Inflammatory macrophage treated with lipopolysaccharide for 1 hour (primary cell): ENCODE results near the gene ADM.

Experiments
- DNase-seq, 2 donors: peaks; one replicate each; pipeline ENCODE4 v3.0.0-alpha.2; 2020 to 2022

ADM gene

DNA sequence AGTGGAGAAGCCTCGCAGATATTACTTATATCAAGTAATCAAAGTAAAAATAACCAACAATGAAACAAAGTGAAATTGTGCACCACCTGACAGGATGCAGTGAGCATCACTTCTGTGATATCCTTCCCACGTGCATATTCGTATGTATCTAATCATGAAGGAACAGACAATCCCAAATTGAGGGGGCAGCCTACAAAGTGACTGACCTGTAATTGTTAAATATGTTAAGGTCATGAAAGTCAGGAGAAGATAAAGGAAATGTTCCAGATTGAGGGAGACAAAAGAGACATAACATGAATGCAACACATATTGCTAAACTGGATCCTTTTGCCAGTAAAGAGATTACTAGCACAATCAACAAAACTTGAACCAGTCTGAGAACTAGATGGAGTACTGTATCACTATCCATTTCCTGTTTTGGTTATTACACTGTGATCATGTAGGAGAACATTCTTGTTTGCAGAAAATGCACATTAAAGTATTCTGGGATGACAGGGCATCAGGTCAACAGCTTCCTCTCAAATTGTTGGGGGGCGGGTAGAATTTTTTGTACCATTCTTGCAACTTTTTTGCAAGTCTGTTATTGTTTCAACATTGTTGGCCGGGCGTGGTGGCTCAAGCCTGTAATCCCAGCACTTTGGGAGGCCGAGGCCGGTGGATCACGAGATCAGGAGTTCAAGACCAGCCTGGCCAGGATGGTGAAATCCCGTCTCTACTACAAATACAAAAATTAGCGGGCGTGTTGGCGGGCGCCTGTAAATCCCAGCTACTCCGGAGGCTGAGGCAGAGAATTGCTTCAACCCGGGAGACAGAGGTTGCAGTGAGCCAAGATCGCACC lies 12.9 kb upstream of the ADM start:
- no peak for DNase-seq

DNA sequence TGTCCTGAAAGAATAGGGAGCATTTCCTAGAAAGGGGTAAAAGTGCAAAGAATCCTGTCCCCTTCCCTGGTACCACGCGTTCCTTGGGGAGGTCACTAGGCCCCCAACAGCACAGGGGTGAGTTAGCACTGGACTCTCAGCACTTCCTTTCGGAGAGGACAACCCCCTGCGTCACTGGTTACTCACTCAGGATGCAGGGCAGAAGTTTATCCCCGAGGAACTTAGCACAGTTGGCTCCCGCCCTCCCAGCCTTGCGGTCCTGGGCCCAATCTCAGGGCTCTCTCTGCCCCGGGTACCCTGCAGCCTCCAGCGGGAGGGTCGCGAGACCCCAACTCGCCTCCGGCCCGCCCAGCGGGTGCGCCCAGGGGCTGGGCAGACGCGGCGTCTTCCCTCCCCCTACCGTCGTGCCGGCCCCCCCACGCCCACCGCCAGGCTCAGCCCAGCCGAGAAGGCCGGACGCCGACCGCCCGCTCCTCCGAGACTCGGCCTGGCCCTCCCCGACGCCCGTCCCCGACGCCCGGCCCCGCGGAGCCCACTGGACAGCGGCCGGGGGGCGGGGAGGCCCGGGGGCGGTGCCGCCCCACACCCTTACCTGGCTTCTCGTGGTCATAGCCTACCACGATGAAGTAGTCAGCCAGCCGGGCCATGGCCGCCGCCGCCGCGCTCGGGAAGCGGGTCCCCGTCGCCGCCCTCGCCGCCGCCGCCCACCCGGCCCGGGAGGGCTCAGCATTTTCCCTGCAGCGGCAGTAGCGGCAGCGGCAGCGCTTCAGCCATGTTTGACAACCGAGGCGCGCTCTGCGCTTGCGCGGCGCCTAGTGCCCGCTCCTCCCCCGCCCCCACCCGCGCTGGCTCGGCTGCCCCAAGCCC lies 11.2 kb upstream of the ADM start, which contains the start of gene SBF2:
Gene SBF2, minus strand, starts transcription at position 797 of the 867 bp plus-strand sequence. Its CDS starts 150 bp downstream, at position 647.
- DNase-seq, result peak; percentile 86 to 89

DNA sequence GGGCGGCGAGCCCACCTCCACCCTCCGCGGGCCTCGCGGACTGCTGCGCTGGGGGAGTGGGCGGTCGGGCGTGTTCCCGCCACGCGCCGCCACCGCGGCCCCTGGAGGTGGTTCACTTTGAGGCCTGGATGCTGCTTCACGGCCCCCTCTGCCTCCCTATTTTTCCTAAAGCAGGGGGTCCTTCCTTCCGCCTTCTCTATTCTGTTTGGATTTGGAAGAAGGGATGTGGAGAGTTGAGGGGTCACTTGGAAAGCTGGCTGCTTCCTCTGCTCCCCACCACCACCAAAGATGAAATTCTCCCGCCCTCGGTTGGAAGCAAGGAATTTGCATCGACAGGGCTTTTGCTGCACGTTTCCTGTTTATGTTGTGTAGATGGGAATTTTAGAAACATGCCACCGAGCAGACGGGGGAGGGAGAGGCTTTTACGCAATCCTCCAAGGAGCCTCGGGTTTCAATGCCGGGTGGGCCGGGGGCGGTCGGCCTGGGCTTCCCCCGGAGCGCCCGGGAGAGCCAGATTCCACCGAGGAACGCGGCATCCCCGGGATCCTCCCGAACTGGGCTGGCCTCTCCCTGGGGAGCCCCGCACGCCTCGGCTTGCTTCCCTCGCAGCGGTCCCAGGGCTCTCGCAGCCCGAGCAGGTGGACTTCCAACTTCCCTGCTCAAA lies 10.5 kb upstream of the ADM start:
- peak; percentile 78 to 93 for DNase-seq

DNA sequence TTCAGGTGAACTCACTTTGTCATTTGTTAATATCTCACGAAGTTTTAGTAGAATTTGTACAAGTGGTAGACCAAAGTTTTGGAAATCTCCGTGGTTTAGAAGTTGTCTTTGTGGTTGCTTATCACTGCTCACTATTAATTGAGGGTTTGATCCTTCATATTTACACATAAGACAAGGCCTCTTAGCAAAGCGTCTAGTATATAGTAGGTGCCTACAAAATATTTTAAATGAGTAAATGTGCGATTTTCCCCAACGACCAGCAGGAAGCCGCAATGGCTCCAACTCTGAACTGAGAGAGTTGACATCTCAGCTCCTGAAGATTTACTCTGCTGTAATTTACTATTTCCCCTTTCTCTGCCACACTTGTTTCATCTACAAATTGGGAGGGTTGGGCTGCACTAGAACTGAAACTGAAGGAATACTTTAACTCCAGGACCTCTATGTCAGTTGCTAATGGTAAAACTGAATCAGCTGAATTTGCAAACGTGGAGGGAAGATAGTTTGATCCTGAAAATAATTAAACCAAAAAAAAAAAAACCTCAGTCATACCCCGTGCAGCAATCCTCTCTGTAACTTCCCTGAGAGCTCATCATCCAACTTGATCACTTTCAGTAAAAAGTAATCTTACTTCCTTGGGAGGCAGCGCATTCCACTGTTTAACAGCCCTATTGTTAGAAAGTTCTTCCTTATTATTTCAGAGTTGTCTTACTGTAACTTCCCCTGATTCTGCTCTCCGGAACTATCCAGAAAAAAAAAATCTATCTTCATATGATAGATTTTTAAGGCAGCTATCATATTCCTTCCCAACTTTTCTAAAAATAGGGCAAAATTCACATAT lies 9.6 kb upstream of the ADM start:
- peak; percentile 63 to 66 for DNase-seq

DNA sequence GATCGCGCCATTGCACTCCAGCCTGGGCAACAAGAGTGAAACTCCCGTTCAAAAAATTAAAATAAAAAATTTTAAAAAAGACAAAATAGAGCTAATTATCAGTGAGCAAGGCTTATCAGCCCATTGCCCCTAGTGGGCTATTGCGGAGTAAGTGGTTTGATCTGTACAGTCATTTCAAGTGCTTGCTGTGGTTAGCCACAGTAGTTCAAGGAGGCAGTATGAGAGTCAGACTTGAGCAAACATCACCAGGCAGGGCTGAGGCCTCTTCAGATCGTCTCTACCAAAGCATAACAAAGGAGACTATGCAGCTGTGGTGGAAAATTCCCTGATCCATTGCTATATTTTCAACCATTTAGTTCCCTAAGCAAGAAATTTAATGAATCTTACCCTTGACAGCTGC lies 6.5 kb upstream of the ADM start:
- DNase-seq, result no peak

GRCh38 chr11:10301656-10302358 lies 3.1 kb upstream of the ADM start:
- DNase-seq, result no peak

DNA sequence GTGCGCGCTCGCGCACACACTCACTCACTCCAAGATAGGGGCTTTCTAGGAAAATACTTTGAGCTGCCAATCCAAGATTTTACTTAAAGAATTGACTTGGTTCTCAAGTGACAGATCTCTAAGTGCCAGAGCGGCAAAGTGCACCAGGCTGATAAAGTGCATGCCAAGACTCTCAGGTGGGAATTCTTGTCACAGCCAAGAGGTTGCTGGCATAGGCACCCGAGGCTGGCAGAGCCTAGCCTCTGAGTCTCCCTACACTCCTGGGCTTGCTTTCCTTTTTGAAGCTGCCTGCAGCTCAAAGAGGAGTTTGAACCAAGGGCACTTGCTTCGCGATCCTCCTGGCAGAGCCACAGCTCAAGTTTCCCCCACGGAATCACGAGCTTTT lies 2.5 kb upstream of the ADM start:
- DNase-seq, result no peak

DNA sequence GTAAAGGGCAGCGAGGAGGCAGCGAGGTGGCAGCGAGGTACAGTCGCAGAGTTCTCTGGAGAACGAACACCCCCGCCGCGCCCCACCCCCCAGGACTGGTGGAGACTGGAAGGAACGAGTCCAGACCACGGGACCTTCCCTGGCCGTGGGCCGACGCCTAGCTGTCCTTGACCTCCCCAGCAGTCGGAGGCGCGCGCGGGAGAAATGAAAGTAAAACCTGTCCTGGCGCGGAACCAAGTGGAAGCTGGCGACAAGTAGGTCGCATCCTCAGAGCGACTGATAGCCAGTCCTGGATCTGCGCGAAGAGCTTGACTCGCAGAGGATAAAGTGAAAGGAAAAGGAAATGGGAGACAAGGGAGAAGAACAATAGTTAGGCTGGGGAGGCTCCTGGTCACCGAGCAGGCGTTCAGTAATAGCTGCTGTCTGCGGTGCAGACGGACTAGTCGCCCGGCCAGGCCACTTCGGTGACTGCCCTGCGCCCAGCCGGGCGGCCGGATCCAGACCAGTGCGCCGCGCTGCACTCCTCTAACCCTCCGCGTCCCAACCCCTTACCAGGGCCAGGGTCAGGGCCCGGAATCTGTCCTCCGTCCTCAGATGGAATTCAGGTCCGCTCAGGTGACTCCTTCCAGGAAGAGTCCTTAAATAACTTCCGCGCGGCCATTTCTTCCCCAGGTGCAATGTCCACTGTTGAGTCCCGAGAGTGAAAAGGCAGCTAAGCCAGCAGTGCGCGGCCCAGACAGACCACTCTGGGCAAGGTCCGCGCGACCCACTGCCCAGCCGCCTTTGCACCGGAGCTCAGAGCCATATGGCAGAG lies 1.9 kb upstream of the ADM start:
- peak; percentile 91 for DNase-seq

DNA sequence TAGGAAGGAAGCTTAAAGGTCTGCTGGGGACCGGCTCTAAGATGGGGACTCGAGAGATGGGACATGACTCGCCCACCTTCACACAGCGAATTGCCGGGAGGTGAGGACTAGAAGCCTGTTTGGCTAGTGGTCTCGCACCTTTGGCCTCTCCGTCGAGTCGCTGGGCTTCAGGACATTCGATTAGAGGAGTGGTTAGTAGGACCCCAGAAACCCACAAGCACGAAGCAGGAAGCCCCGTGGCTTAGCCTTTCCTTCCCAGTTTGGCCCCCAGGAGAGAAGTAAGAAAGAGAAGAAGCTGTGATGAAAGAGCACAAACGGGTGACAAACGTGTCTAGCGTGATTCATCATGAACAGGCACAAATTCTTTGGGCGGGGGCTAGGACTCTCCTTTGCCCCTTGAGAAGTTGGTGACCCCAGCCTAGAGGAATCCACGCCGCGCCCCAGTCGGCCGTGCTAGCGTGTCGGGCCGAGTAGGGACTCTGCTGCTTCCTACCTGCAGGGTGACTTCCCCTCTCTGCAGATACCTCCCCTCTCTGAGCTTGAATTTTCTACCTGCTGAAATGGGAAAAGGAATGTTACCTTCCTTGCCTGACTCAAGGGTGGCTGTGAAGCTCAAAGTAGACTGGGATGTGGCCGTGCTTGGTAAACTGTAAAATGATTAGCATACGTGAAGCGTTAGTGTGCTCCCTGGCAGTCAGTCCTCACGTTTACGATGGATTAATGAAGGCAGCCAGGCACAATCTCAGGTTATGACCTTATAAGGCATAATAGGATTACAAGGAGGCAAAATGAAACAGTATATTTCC lies 1.1 kb upstream of the ADM start:
- peak; percentile 78 to 81 for DNase-seq

DNA sequence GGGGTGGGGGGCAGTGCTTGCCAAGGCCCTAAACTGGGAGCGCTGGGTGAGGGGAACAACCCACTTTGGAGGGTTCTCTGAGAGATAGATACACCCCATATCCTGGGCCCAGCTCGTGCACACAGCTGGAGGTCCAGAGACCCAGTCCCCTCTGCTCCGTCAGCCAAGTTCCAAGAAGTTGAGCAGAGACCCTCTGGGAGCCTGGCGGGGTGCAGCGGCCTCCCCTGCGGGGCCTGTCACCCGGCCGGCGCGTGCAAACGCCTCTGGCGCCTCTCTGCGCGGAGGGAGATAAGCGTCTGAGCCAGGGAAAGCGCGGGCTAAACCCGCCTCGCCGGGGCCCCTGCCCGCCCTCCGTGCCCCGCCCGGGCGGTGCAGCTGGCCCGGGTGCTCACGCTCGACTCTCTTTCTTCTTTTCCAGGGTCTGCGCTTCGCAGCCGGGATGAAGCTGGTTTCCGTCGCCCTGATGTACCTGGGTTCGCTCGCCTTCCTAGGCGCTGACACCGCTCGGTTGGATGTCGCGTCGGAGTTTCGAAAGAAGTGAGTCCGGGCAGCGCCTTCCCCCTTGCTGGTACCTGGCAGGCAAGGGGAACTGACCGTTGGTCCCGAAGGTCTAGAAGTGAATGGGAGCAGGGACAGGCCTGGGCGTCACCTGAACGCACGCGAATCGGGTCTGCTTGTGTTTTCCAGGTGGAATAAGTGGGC lies 540 bp downstream of the ADM start:
- DNase-seq, result no peak

DNA sequence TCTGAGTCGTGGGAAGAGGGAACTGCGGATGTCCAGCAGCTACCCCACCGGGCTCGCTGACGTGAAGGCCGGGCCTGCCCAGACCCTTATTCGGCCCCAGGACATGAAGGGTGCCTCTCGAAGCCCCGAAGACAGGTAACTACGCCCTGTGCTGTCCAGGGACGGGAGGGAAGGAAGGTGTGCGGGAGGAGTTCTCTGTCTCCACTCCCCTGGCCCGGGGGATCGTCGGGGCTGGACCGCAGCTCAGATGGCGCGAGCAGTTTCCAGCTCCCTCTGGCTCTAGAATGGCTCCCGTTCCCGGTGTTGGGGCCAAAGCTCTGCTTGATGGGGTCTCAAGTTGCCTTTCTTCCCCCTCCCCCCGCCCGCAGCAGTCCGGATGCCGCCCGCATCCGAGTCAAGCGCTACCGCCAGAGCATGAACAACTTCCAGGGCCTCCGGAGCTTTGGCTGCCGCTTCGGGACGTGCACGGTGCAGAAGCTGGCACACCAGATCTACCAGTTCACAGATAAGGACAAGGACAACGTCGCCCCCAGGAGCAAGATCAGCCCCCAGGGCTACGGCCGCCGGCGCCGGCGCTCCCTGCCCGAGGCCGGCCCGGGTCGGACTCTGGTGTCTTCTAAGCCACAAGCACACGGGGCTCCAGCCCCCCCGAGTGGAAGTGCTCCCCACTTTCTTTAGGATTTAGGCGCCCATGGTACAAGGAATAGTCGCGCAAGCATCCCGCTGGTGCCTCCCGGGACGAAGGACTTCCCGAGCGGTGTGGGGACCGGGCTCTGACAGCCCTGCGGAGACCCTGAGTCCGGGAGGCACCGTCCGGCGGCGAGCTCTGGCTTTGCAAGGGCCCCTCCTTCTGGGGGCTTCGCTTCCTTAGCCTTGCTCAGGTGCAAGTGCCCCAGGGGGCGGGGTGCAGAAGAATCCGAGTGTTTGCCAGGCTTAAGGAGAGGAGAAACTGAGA lies 1.4 kb downstream of the ADM start:
- DNase-seq, result no peak

GRCh38 chr11:10307022-10307399 lies 2.1 kb downstream of the ADM start:
- DNase-seq, result no peak

DNA sequence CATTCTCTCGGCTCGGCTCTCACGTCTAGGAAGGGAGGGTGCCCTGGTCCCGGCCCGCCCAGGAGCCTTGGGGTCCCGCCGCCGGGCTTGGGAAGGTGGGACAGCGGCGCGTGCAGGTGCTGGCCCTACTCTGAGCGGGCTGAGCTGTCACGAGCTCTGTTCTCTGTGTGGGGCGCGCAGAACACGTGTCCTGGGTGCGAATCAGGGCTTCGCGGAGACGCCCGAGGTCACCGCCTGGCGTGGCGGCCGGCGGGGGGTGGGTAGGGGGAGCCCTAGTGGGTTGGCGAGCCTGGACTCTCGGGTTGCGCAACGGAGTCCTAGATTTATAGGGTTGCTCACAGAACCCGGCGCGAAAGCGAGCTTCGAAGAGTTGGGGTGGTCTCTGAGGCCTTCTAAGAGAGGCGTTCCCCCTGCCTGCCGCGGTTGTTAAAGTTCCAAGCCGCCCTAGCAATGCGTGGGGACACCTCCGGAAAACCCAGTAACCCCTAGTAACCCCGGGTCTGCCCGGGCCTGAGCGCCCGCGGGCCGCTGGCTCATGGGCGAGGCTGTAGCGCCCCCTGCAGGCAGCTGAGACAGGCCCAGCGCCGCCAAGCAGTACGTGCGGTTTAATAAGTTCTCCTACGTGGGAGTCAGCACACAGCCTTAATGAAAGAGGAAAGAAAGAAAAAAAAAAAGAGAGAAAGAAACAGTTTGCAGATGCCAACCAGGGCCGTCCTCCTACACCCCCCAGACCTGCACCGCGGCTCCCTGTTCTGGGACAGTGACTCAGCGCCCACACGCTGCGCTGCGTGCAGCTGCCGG lies 2.7 kb downstream of the ADM start:
- DNase-seq, result peak; percentile 85 to 92

DNA sequence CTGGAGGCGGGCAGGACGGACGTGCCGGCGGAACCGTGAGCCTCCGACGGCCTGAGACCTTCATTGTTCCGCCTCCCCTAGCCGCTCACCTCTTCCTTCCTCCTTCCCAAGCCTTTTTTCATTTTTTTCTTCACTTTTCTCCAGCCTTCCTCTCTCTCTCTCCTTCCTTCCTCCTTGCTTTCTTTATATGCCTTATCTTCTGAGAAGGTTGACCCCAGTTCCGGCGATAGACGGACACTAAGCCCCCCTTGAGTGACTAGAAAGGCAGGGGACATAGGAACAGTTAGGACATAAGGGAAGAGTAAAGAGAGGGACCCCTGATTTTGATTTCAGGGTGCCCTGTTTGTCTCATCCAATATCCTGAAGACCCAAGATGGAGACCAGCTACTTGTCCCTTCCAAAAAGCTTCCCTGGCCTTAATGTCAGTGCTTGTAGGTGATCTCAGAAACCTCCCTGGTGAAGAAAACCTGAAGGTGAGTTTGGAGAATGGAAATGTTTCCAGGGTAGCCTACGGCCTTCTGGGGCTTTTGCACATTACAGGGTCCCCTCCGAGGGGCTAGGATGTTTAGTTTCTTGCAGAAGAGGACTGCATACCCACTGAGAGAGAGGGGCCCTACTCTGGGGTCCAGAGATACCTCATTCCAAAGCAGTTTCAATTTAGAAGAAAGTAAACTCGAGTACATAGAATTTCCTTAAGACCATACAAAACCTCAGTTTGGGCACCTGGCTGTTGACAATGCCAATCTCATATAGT lies 3.5 kb downstream of the ADM start:
- DNase-seq, result no peak

GRCh38 chr11:10309163-10310093 lies 4.6 kb downstream of the ADM start:
- DNase-seq, result no peak
